NCI-H2196 (cell line): ENCODE results near the gene CCPG1.
A peak's percentile ranks its signal among the peaks of the same experiment; 100 is the strongest.

Source experiments
- DNase-seq: peaks from one replicate; lab custom pipeline; 2025; ENCODE audit not compliant: unreplicated experiment; lab: John Stamatoyannopoulos, UW

The CCPG1 gene

GRCh38 chr15:55319537-55320237 is 88.5 kb downstream of the CCPG1 start:
- no peak for DNase-seq

GRCh38 chr15:55318588-55319494 is 89.3 kb downstream of the CCPG1 start, which contains the start of the genes PIGB and PIGBOS1:
Gene PIGB (plus strand): TSS chr15:55319222. CDS start chr15:55319251, 29 bp downstream.
Gene PIGBOS1 (minus strand): TSS chr15:55319123. CDS start chr15:55317792, 1,331 bp downstream.
- peak; percentile 65 for DNase-seq
